Measurements from ENCODE around the gene GAREM2. TPM values are rescaled to one million over a fixed set of nuclear protein-coding genes. Genes with fewer than 3 reads are reported as not detected.
A peak's percentile ranks its signal among the peaks of the same experiment; 100 is the strongest.

GAREM2 gene
- total RNA-seq: 1 to 10 TPM; 2.9 to 3.5 TPM

DNA sequence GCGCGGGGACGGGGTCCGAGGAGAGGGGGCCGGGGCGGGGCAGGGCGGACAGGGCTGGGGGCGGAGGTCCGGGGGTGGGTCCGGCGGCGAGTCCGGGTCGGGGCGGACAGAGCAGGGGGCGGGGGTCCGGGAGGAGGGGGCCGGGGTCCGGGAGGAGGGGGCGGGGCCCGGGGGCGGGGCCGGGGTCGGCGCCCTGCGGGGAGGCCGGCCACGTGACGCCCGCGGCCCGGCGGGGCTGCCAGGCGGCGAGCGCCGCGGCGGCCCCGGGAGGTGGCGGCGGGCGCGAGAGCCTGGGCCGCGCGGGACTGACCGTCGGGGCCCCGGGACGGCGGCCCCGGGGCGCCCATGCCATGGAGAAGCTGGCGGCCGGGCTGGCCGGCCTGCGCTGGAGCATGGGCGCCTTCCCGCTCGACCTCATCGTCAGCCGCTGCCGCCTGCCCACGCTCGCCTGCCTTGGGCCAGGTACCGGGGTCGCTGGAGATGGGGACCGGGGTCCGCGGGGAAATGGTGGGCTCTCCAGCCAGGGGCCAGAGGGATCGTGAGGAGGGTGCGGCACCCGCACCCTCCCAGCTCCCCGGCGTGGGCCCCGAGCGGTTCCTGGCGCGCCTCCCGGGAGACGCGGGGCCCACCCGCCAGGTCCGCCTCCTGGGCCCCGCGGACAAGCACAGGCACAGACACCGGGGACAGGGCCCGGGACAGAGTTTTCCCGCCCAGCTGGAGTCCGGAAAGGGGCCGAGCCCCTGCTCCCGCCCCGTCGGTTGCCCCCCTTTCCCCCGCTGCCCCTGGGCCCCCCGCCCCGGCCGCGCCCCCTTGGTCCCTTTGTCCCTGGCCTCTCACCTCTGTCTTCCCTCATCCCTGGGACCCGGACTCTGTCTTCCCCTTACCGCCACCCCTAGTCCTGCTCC is at the start of gene GAREM2:
Gene GAREM2 (plus strand): TSS at position 218 of the 905 bp plus-strand sequence. CDS start 133 bp downstream, at position 351.
- H3K36me3 Mint-ChIP-seq (ENCODE audit: low read depth): peaks cover 2% of the 10 kb centered on the region
- H3K9me3 Mint-ChIP-seq: no peaks in the 10 kb centered on the region
- peaks cover 16% of the 10 kb centered on the region for H3K4me1 Mint-ChIP-seq
- H3K4me3 Mint-ChIP-seq: peak within 1 kb of the TSS; percentile 68
- no peak within 1 kb of the TSS for H3K27ac Mint-ChIP-seq
- ChIA-PET POLR2A (interaction anchor here (0.5 kb wide), 1 partner anchor 263 kb away, joined by 3 read pairs; no protein-coding TSS in a partner anchor), CTCF (interaction anchor here (6.2 kb wide), 1 partner anchor 10 kb away, joined by 24 read pairs; no protein-coding TSS in a partner anchor)
- no peak for DNase-seq
- peaks cover 35% of the 10 kb centered on the region for H3K27me3 Mint-ChIP-seq

DNA sequence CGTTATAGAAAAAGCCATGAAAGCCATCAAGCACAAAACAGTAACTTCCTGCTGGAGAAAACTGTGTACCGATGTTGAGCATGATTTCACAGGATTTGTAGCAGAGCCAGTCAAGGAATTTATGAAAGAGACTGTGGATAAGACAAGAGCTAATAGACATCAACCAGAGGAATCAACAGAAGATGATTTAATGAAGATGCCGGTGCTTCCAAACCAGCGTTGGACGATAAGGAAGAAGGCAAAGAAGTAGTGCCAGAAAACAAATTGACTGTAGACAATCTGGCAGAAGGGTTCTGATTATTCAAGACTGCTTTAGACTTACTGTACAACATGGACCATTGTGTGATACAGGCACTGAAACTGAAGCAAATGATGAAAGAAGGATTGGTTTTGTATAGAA is 49.5 kb upstream of the GAREM2 start:
- no peak overlapping the region for H3K4me3 Mint-ChIP-seq
- no peak for DNase-seq
- no peaks in the 10 kb centered on the region for H3K9me3 Mint-ChIP-seq
- no peaks in the 10 kb centered on the region for H3K27me3 Mint-ChIP-seq
- peaks cover 10% of the 10 kb centered on the region for H3K36me3 Mint-ChIP-seq (ENCODE audit: low read depth)
- H3K27ac Mint-ChIP-seq: no peak overlapping the region
- POLR2A ChIA-PET: no interaction called here
- peaks cover 6% of the 10 kb centered on the region for H3K4me1 Mint-ChIP-seq
- CTCF ChIA-PET: interaction anchor here (0.8 kb wide), 1 partner anchor 223 kb away, joined by 3 read pairs; no protein-coding TSS in a partner anchor

DNA sequence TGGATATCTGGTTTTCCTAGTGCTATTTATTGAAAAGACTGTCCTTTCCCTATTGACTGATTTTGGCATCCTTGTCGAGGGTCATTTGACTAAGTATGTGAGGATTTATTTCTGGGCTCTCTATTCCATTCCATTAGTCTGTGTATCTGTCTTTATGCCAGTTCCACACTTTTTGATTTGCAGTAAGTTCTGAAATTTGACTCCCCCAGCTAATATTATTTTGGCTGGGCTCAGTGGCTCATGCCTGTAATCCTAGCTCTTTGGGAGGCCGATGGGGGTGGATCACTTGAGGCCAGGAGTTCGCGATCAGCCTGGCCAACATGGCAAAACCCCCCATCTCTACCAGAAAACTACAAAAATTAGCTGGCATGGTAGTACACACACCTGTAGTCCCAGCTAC is 46.8 kb upstream of the GAREM2 start:
- Mint-ChIP-seq H3K27me3 (no peaks in the 10 kb centered on the region), H3K4me1 (peaks cover 18% of the 10 kb centered on the region), H3K9me3 (no peaks in the 10 kb centered on the region), H3K27ac (no peak overlapping the region), H3K4me3 (no peak overlapping the region), H3K36me3 (ENCODE audit: low read depth) (peaks cover 17% of the 10 kb centered on the region)
- DNase-seq: no peak
- POLR2A ChIA-PET: no interaction called here
- CTCF ChIA-PET: interaction anchor here (0.6 kb wide), 1 partner anchor 11 kb away, joined by 3 read pairs; no protein-coding TSS in a partner anchor

DNA sequence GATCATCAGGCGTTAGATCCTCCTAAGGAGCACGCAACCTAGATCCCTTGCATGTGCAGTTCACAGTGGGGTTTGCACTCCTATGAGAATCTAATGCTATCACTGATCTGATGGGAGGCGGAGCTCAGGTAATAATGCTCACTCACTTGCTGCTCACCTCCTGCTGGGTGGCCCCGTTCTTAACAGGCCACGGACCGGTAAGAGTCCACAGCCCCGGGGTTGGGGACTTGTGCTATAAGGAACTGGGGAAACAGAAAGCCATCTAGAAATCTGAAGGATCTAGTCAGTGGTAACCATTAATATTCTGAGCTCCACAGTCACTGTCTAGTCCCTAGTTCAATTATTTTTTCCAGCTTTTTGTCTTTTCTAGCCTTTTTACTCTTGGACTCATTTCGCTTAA is 44.7 kb upstream of the GAREM2 start:
- CTCF ChIA-PET: interaction anchor here (1.0 kb wide), 2 partner anchors 8 to 17 kb away, joined by 3 read pairs; no protein-coding TSS in a partner anchor
- DNase-seq: no peak
- no peak overlapping the region for H3K4me3 Mint-ChIP-seq
- H3K27me3 Mint-ChIP-seq: no peaks in the 10 kb centered on the region
- no peaks in the 10 kb centered on the region for H3K9me3 Mint-ChIP-seq
- H3K4me1 Mint-ChIP-seq: peaks cover 20% of the 10 kb centered on the region
- H3K27ac Mint-ChIP-seq: no peak overlapping the region
- H3K36me3 Mint-ChIP-seq (ENCODE audit: low read depth): peaks cover 17% of the 10 kb centered on the region
- POLR2A ChIA-PET: no interaction called here

DNA sequence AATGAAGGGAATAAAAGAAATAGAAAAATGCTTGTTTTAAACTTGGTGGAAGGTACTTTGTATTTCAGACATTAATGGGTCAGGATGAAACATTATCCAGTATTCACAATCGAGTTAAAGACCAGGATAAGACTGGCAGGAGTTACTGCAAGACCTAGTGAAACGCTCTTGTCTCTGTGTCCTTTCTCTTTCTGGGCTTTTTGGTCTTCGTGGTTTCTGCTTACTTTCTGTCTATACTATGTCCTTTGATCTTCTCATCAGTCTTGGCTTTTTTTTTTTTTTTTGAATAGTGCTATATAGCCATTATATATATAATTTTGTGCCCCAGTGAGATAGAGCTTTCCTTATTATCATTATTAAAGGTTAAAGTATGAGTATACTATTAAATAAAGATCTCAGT is 42.1 kb upstream of the GAREM2 start:
- H3K4me3 Mint-ChIP-seq: no peak overlapping the region
- ChIA-PET CTCF (no interaction called here), POLR2A (no interaction called here)
- H3K36me3 Mint-ChIP-seq (ENCODE audit: low read depth): peaks cover 25% of the 10 kb centered on the region
- DNase-seq: peak; percentile 16
- H3K4me1 Mint-ChIP-seq: peaks cover 14% of the 10 kb centered on the region
- no peaks in the 10 kb centered on the region for H3K27me3 Mint-ChIP-seq
- no peaks in the 10 kb centered on the region for H3K9me3 Mint-ChIP-seq
- no peak overlapping the region for H3K27ac Mint-ChIP-seq

GRCh38 chr2:26136451-26136850 is 36.4 kb upstream of the GAREM2 start:
- Mint-ChIP-seq H3K4me1 (no peaks in the 10 kb centered on the region), H3K27ac (no peak overlapping the region), H3K36me3 (ENCODE audit: low read depth) (peaks cover 13% of the 10 kb centered on the region), H3K9me3 (no peaks in the 10 kb centered on the region), H3K4me3 (no peak overlapping the region), H3K27me3 (no peaks in the 10 kb centered on the region)
- no peak for DNase-seq
- POLR2A ChIA-PET: no interaction called here
- CTCF ChIA-PET: interaction anchor here (0.8 to 0.9 kb wide), 2 partner anchors 48 to 145 kb away, joined by 3 read pairs; no protein-coding TSS in a partner anchor

- H3K36me3 Mint-ChIP-seq (ENCODE audit: low read depth): peaks cover 8% of the 10 kb centered on the region
- CTCF ChIA-PET: no interaction called here
- no peaks in the 10 kb centered on the region for H3K9me3 Mint-ChIP-seq
Measured at GRCh38 chr2:26139269-26140183, 33.4 kb upstream of the GAREM2 start.

DNA sequence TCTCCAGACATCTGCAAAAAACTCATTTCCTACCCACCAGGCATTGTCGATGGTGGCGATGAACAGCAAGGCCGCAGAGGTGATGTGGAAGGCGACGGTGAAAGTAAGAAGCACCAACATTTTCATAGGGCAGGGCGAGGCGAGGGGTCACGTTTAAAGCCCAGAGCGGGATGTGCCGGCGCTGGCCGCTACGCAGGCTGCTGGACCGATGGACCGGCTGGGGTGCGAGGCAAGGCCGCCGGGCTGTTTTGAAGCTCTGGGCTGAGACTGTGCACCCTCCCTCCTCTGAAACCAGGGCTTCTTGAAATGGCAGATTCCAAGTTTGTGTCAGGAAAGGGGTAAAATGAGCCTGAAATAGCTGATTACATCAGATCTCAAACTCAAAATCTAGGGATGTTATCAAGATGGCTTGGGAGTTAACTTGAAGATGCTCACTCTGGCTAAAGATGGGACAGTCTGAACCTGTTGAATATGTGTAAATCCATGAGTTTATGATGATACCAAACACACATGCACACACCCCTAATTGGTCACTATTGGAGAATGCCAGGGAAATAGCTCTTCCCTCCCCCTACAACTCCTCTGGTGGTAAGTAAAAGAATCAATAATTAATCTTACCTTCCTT is 31.6 kb upstream of the GAREM2 start:
- H3K4me3 Mint-ChIP-seq: no peak overlapping the region
- peaks cover 2% of the 10 kb centered on the region for H3K4me1 Mint-ChIP-seq
- no peaks in the 10 kb centered on the region for H3K9me3 Mint-ChIP-seq
- no peaks in the 10 kb centered on the region for H3K27me3 Mint-ChIP-seq
- ChIA-PET POLR2A (no interaction called here), CTCF (interaction anchor here (0.6 to 1.0 kb wide), 2 partner anchors 20 to 1153 kb away, joined by 4 read pairs; no protein-coding TSS in a partner anchor)
- H3K27ac Mint-ChIP-seq: no peak overlapping the region
- DNase-seq: no peak
- H3K36me3 Mint-ChIP-seq (ENCODE audit: low read depth): no peaks in the 10 kb centered on the region

More at GRCh38 chr2:26139269-26140183, 33.4 kb upstream of the GAREM2 start:
- POLR2A ChIA-PET: no interaction called here
- H3K4me3 Mint-ChIP-seq: no peak overlapping the region
- no peaks in the 10 kb centered on the region for H3K4me1 Mint-ChIP-seq
- H3K27me3 Mint-ChIP-seq: no peaks in the 10 kb centered on the region
- no peak overlapping the region for H3K27ac Mint-ChIP-seq
- no peak for DNase-seq

DNA sequence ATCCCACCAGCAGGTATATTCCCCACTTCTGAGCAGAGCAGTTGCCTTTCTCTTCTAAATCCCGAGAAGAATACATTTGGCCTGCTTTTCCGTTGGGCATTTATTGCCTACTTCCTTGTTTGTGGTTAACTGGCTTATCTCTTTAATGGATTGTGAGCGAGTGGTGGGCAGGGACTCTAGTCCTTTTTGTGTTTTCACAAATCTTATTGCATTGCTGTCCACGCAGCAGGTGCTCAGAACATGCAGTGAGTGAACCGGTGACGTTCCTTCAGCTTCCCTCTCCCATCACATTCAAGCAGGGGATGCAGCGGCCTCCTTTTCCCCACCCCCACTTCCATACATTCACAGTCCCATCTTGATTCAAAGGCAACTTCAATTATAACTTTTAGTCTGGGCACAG is 28.9 kb upstream of the GAREM2 start:
- Mint-ChIP-seq H3K27me3 (peaks cover 4% of the 10 kb centered on the region), H3K36me3 (ENCODE audit: low read depth) (no peaks in the 10 kb centered on the region), H3K4me1 (peaks cover 2% of the 10 kb centered on the region), H3K4me3 (no peak overlapping the region), H3K9me3 (no peaks in the 10 kb centered on the region), H3K27ac (no peak overlapping the region)
- ChIA-PET POLR2A (no interaction called here), CTCF (interaction anchor here (0.7 to 2.0 kb wide), 5 partner anchors 152 to 285 kb away, joined by 3 to 10 read pairs (median 3); no protein-coding TSS in a partner anchor)
- no peak for DNase-seq

- ChIA-PET CTCF (interaction anchor here (0.7 to 2.0 kb wide), 8 partner anchors 17 to 286 kb away, joined by 3 to 10 read pairs (median 3); no protein-coding TSS in a partner anchor), POLR2A (no interaction called here)
- DNase-seq: peak; percentile 75
- Mint-ChIP-seq H3K36me3 (ENCODE audit: low read depth) (no peaks in the 10 kb centered on the region), H3K27ac (no peak overlapping the region), H3K9me3 (no peaks in the 10 kb centered on the region), H3K4me3 (no peak overlapping the region), H3K27me3 (peaks cover 9% of the 10 kb centered on the region), H3K4me1 (peaks cover 2% of the 10 kb centered on the region)
Measured at GRCh38 chr2:26144953-26145680, 27.8 kb upstream of the GAREM2 start.

DNA sequence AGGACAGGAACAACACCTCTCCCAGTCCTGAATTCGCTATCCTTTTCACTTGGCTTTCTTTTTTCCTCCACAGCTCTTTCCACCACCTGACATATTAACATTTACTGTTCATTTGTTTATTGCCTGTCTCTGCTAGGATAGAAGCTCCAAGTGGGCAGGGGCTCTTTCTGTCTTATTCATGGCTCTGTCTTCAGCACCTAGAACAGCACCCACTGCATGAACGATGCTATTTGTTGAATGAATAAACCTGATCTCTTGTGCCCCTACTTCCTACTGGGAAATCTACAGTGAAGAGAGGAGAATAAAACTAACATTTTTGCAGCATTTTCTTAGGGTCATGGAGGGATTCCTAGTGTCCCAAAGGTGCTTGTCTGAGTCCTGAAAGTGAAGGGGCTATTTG is 24.4 kb upstream of the GAREM2 start:
- DNase-seq: no peak
- no peak overlapping the region for H3K4me3 Mint-ChIP-seq
- peaks cover 2% of the 10 kb centered on the region for H3K4me1 Mint-ChIP-seq
- no peaks in the 10 kb centered on the region for H3K9me3 Mint-ChIP-seq
- H3K27me3 Mint-ChIP-seq: peaks cover 25% of the 10 kb centered on the region
- ChIA-PET POLR2A (no interaction called here), CTCF (interaction anchor here (1.1 to 2.2 kb wide), 2 partner anchors 157 to 198 kb away, joined by 4 to 8 read pairs; no protein-coding TSS in a partner anchor)
- H3K36me3 Mint-ChIP-seq (ENCODE audit: low read depth): no peaks in the 10 kb centered on the region
- H3K27ac Mint-ChIP-seq: no peak overlapping the region

DNA sequence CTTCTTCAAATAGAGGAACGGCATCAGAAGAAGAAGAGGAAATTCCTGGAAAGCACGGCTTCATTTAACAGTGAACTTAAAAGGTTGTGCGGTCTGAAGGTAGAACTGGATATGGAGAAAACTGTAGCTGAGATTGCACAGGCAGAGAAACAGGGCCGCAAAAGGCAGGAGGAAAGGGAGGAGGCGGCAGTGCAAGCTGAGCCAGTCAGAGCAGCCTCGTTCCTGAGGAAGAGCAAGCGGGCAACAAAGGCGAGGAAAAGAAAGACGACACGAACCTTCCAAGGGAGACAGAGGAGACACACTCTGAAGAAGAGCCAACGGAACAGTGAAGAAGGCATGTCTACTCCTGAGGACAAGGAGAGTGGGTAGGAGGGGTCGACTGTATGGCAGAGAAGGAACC is 22.6 kb upstream of the GAREM2 start:
- Mint-ChIP-seq H3K9me3 (no peaks in the 10 kb centered on the region), H3K27me3 (peaks cover 29% of the 10 kb centered on the region), H3K4me3 (no peak overlapping the region), H3K36me3 (ENCODE audit: low read depth) (no peaks in the 10 kb centered on the region), H3K27ac (no peak overlapping the region), H3K4me1 (no peaks in the 10 kb centered on the region)
- no peak for DNase-seq
- ChIA-PET POLR2A (no interaction called here), CTCF (interaction anchor here (0.7 kb wide), 1 partner anchor 202 kb away, joined by 3 read pairs; no protein-coding TSS in a partner anchor)

All from activated CD4-positive, alpha-beta T cell treated with anti-CD3 and anti-CD28 coated beads, Interleukin-2, amount 10 ng/mL, durations not matched to agents 7 days and 5 days (primary cell).